Measurements from ENCODE around the gene AKR1C3.
"Not testable (repeated sequence)": the region's sequence is repeated elsewhere in the genome, so short reads cannot be mapped to it uniquely, and the experiment has no call there.

The AKR1C3 gene

GRCh38 chr10:5094265-5095205 is at the start of gene AKR1C3:
TSS of gene AKR1C3 (plus strand) at chr10:5094414. CDS start at chr10:5094445, 31 bp downstream.
- DNase-seq = no peak

GRCh38 chr10:5045095-5045494 is 49.1 kb upstream of the AKR1C3 start:
- no peak for DNase-seq

- DNase-seq = no peak
Measured at GRCh38 chr10:5046410-5046809, 47.8 kb upstream of the AKR1C3 start.

- DNase-seq = not testable (repeated sequence)
Measured at GRCh38 chr10:5047055-5047454, 47.2 kb upstream of the AKR1C3 start.

GRCh38 chr10:5047912-5048628 is 46.1 kb upstream of the AKR1C3 start:
- no peak for DNase-seq

- DNase-seq = not testable (repeated sequence)
Measured at GRCh38 chr10:5052951-5053500, 41.2 kb upstream of the AKR1C3 start.

- not testable (repeated sequence) for DNase-seq
Measured at GRCh38 chr10:5054831-5055230, 39.4 kb upstream of the AKR1C3 start.

- not testable (repeated sequence) for DNase-seq
Measured at GRCh38 chr10:5059267-5059666, 34.9 kb upstream of the AKR1C3 start.

- not testable (repeated sequence) for DNase-seq
Measured at GRCh38 chr10:5060791-5061190, 33.4 kb upstream of the AKR1C3 start.

- DNase-seq = no peak
Measured at GRCh38 chr10:5064656-5065055, 29.6 kb upstream of the AKR1C3 start.

- DNase-seq = no peak
Measured at GRCh38 chr10:5068274-5068984, 25.8 kb upstream of the AKR1C3 start.

GRCh38 chr10:5070648-5071410 is 23.4 kb upstream of the AKR1C3 start:
- no peak for DNase-seq

- DNase-seq = peak; percentile 72
Measured at GRCh38 chr10:5071411-5072198, 22.6 kb upstream of the AKR1C3 start.

GRCh38 chr10:5073659-5074058 is 20.6 kb upstream of the AKR1C3 start:
- no peak for DNase-seq

- DNase-seq = no peak
Measured at GRCh38 chr10:5076615-5077014, 17.6 kb upstream of the AKR1C3 start.

- no peak for DNase-seq
Measured at GRCh38 chr10:5078547-5079180, 15.6 kb upstream of the AKR1C3 start.

- no peak for DNase-seq
Measured at GRCh38 chr10:5079306-5079830, 14.8 kb upstream of the AKR1C3 start.

- DNase-seq = no peak
Measured at GRCh38 chr10:5079836-5080235, 14.4 kb upstream of the AKR1C3 start.

- DNase-seq = no peak
Measured at GRCh38 chr10:5081091-5081490, 13.1 kb upstream of the AKR1C3 start.

- DNase-seq = no peak
Measured at GRCh38 chr10:5088703-5089261, 5.4 kb upstream of the AKR1C3 start.
